HepG2 (cell line): Measurements from ENCODE around the gene SEPTIN2. TPM values are rescaled to one million over a fixed set of nuclear protein-coding genes. Genes with fewer than 3 reads are reported as not detected.

Source experiments
- ATF6 ChIP-seq: sonication (generic); formaldehyde crosslinking; conservative IDR thresholded peaks from 2 replicates; pipeline ENCODE4 v1.4.0; 2020; ENCODE audit warnings: missing genetic modification reagents
- BRD4 ChIP-seq: sonication (generic); formaldehyde crosslinking; IDR thresholded peaks from 2 replicates; pipeline ENCODE4 v1.4.0; 2020; ENCODE audit warnings: missing genetic modification reagents
- CHCHD3 ChIP-seq: sonication (generic); formaldehyde crosslinking; IDR thresholded peaks from 2 replicates; pipeline ENCODE4 v1.8.0; 2022; ENCODE audit warnings: mild to moderate bottlenecking, missing genetic modification reagents, moderate library complexity
- DZIP1 ChIP-seq: sonication (generic); formaldehyde crosslinking; IDR thresholded peaks from 2 replicates; pipeline ENCODE4 v1.5.0; 2020; ENCODE audit warnings: mild to moderate bottlenecking, missing genetic modification reagents
- FOXM1 ChIP-seq: sonication (generic); formaldehyde crosslinking; IDR thresholded peaks from 2 replicates; pipeline ENCODE4 v1.5.0; 2020; ENCODE audit warnings: missing genetic modification reagents
- HNRNPLL ChIP-seq: fragments of 200-400 bp; formaldehyde crosslinking; IDR thresholded peaks from 2 replicates; pipeline ENCODE4 v1.6.1; 2017; ENCODE audit warnings: mild to moderate bottlenecking, low read depth, low read length; ENCODE audit not compliant: poor library complexity, severe bottlenecking
- IRF2 ChIP-seq: IDR thresholded peaks from 2 replicates; pipeline ENCODE4 v1.6.1; 2018; ENCODE audit warnings: missing genetic modification reagents, missing compliant biosample characterization
- JUND ChIP-seq: sonication (generic); formaldehyde crosslinking; IDR thresholded peaks from 2 replicates; pipeline ENCODE4 v1.8.0; 2022; ENCODE audit warnings: mild to moderate bottlenecking, missing genetic modification reagents
- MEIS2 ChIP-seq: sonication (generic); formaldehyde crosslinking; IDR thresholded peaks from 2 replicates; pipeline ENCODE4 v1.9.0; 2021; ENCODE audit warnings: mild to moderate bottlenecking, missing genetic modification reagents
- SIX4 ChIP-seq: sonication (generic); formaldehyde crosslinking; IDR thresholded peaks from 2 replicates; pipeline ENCODE4 v1.4.0; 2020; ENCODE audit warnings: missing genetic modification reagents
- SMAD9 ChIP-seq: sonication (generic); formaldehyde crosslinking; IDR thresholded peaks from 2 replicates; pipeline ENCODE4 v1.5.1; 2020; ENCODE audit warnings: mild to moderate bottlenecking, missing genetic modification reagents
- SP1 ChIP-seq, 2 experiments: fragments of 450-650 bp in 1 of 2; sonication (generic) in 1 of 2; formaldehyde crosslinking in 1 of 2; IDR thresholded peaks; 2 replicates each; pipeline versions ENCODE4 v1.4.0 to v1.6.1; 2016 to 2020; ENCODE audit warnings: missing genetic modification reagents in 1 of 2
- ZNF10 ChIP-seq: sonication (generic); formaldehyde crosslinking; IDR thresholded peaks from 2 replicates; pipeline ENCODE4 v1.4.0; 2020; ENCODE audit warnings: mild to moderate bottlenecking, low read depth, missing genetic modification reagents, borderline replicate concordance
- ZNF136 ChIP-seq: sonication (generic); formaldehyde crosslinking; IDR thresholded peaks from 2 replicates; pipeline ENCODE4 v1.8.1; 2022; ENCODE audit warnings: low read depth, mild to moderate bottlenecking, moderate library complexity, missing genetic modification reagents
- ZNF563 ChIP-seq: sonication (generic); formaldehyde crosslinking; IDR thresholded peaks from 2 replicates; pipeline ENCODE4 v1.8.0; 2022; ENCODE audit warnings: mild to moderate bottlenecking, moderate library complexity, missing genetic modification reagents
- ZNF569 ChIP-seq: sonication (generic); formaldehyde crosslinking; IDR thresholded peaks from 2 replicates; pipeline ENCODE4 v1.5.0; 2020; ENCODE audit warnings: mild to moderate bottlenecking, missing genetic modification reagents, moderate library complexity, borderline replicate concordance
- ZNF616 ChIP-seq: sonication (generic); formaldehyde crosslinking; IDR thresholded peaks from 2 replicates; pipeline ENCODE4 v1.5.0; 2020; ENCODE audit warnings: low read depth, mild to moderate bottlenecking, missing genetic modification reagents
- ZNF773 ChIP-seq: sonication (generic); formaldehyde crosslinking; IDR thresholded peaks from 2 replicates; pipeline ENCODE4 v1.4.0; 2020; ENCODE audit warnings: missing genetic modification reagents, borderline replicate concordance
- ZSCAN5A ChIP-seq: sonication (generic); formaldehyde crosslinking; IDR thresholded peaks from 2 replicates; pipeline ENCODE4 v1.8.0; 2022; ENCODE audit warnings: mild to moderate bottlenecking, missing genetic modification reagents, borderline replicate concordance
- polyA plus RNA-seq, 8 experiments: library from polyadenylated mRNA; depleted of rRNA in 3 of 8; stranded (reverse) in 7 of 8; unstranded in 1 of 8; fragments of >200 nt; fragmentation: Illumina TruSeq in 4 of 8; extraction: Trizol in 4 of 8; gene quantifications; 2 replicates each; pipeline versions ENCODE4 v1.2.1 to v1.2.3, GENCODE V29; 2011 to 2016; ENCODE audit warnings: low read depth in 4 of 8, missing spikeins in 1 of 8, mixed read lengths in 1 of 8; ENCODE audit not compliant: insufficient read depth in 1 of 8
- total RNA-seq, 5 experiments: library from RNA; depleted of rRNA; stranded (reverse); fragments of >200 nt; fragmentation: Illumina TruSeq; extraction: Trizol; gene quantifications; 2 replicates each; pipeline ENCODE4 v1.2.3, GENCODE V29; 2016; ENCODE audit warnings: low read depth in 1 of 5

The SEPTIN2 gene
- total and polyA plus RNA-seq, 2 of the 13 experiments (the other 11 are each of a cell fraction or from before 2014, with no cell fraction given), result 493 to 733 TPM

- TF ChIP-seq ZNF563 (CRISPR knock-in tag), result no peak
- no peak for TF ChIP-seq SMAD9 (CRISPR knock-in tag)
- TF ChIP-seq MEIS2 (CRISPR knock-in tag), result no peak
- TF ChIP-seq ZNF616, result no peak
- 0 out of 2 replicates have a peak, but pooled peaks have one; percentile 10 for TF ChIP-seq SIX4 (CRISPR knock-in tag)
- no peak for TF ChIP-seq FOXM1
- peak; percentile 22; the same call in 1 of the 2 replicates for TF ChIP-seq ATF6
- TF ChIP-seq ZSCAN5A (CRISPR knock-in tag), result no peak
- no peak for TF ChIP-seq ZNF136
- TF ChIP-seq DZIP1 (CRISPR knock-in tag), result no peak
- no peak for TF ChIP-seq CHCHD3 (CRISPR knock-in tag)
- no peak for TF ChIP-seq SP1 (IDR thresholded peaks at IDR 0.05)
- 0 out of 2 replicates have a peak, but pooled peaks have one; percentile 34 for TF ChIP-seq SP1 (CRISPR knock-in tag; IDR thresholded peaks at IDR 0.05)
- TF ChIP-seq BRD4 (CRISPR knock-in tag), result no peak
- TF ChIP-seq ZNF773 (CRISPR knock-in tag), result no peak
- no peak for TF ChIP-seq ZNF10 (CRISPR knock-in tag)
- no peak; the same call in 1 of the 2 replicates for TF ChIP-seq JUND
- TF ChIP-seq ZNF569, result no peak
- no peak for TF ChIP-seq IRF2 (CRISPR knock-in tag)
- no peak for TF ChIP-seq HNRNPLL
Measured at GRCh38 chr2:241350878-241351639, 35.3 kb downstream of the SEPTIN2 start (continued).
